Measurements from ENCODE around the gene FNDC8.
"Not testable (repeated sequence)": the region's sequence is repeated elsewhere in the genome, so short reads cannot be mapped to it uniquely, and the experiment has no call there.

The FNDC8 gene

DNA sequence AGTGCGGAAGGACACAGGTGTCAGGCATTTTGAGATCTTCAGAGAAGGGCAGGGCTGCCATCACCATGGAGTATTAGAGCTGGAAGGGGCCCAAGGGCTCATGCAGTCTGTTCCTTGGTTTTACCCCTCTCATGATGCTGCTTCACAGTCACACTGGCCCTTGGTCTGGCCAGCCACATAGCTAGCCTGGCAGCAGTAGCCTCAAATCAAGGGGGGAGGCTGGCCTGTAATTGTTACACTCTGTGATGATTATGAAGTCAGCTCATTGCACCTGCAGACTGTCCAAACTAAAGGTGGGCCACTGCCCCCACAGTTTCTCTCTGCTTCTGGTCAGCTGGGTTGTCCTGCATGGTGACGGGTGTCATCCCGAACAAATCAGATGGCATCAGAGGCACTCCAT is at the start of gene FNDC8:
FNDC8 (plus strand) TSS at position 301 of the 400 bp plus-strand sequence; CDS start at position 380, 79 bp downstream.
- FAIRE-seq = no peak

DNA sequence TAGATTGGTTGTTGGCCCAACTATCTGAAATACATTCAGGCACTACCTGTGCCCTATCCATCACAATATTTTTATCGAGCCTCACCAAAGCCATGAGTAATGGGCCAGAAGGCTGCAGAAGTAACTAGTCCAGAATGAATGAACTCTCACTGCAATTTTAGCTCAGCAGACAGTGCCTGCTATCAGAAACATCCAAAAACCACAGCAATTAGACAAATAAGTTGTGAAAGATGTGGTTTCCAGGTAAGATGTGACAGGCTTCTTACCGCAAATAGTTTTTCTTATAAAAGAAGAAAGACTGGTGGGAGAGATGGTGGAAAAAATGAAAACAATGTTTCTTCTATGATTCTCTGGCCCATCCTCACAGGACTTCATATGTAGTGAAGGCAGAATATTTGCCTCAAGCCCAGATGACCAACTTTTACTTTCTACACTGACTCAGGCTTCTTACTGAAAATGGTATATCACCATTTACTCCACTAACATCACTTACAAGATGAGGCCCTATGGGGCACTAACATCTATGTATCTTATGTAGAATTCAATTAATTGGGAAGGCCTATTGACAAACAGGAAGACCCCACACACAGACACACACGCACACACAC is 48.1 kb upstream of the FNDC8 start:
- no peak for FAIRE-seq

DNA sequence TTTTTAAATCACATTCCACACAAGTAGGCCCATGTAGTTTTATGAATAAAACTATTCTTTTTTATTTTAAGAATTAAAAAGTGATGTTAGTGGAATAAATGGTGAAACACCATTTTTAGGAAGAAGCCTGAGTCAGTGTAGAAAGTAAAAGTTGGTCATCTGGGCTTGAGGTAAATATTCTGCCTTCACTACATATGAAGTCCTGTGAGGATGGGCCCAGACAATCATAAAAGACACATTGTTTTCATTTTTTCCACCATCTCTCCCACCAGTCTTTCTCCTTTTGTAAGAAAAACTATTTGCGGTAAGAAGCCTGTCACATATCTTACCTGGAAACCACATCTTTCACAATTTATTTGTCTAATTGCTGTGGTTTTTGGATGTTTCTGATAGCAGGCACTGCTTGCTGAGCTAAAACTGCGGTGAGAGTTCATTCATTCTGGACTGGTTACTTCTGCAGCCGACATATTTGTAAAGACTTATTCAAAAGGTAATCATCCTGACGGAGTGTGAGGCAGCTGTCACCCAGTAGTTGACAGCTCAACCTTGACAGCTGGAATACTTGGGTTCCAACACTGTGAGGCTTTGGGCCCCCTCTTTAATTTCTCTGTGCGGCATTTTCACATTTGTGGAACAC is 47.3 kb upstream of the FNDC8 start:
- FAIRE-seq = no peak

DNA sequence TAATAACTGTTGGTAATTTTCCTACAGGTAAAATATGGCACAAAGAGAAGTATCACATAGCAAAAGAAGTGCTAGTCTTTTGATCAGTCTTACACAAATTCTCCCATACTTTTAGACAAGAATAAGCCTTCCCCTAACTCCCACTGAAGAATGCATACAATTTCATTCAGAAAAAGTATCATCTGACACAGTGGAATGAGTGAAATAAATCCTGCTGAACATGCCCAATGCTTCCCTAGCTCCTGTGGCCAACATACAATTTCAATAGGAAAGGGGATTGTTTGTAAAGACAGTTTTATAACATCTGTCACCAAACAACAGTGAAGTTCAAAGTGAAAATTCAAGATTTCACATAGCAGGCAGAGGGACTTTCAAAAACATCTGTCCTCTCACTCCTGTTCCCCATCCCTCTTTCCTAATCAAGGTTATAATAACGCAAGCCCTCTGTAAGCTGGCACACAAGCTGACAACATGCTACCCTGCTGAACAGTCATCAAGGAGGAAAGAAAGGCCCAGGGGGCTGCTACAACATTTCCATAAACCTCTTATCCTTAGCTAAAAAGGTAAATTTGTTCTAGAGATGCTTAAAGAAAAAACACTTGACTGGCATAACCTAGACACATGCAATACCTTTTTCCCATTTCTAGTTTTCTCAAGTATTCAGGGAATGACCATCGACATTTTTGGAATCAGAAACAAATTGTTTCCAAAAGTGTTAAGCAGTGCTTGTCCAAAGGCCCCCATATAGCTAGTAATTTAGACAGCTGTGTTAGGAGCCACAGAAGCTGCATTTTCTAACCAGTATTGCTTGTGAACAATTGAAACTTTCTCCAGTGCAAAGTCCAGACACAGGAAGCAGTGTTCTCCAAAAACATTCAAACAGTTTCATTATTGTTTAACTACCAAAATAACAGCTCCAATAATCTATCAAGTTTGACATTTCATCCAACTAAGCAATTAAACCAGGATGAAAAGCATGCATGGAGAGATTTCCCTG is 46.4 kb upstream of the FNDC8 start:
- no peak for FAIRE-seq

DNA sequence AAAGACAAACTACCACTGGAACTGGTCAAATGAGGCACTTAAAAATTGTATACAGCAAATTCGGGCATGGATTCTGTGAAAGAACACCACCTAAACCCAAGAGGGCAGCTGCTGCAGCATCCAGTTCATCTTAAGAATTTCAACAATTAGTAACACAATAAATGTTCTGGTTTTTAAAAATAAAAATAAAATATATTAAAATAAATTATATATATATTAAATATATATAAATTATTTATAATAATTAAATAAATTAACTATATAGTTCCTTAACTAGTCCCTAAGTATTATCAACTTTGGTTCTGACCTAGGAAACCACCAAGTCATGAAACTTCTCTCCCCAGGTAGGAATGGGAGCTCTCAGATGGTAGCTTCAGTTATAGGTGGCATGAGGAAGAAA is 44.5 kb upstream of the FNDC8 start:
- no peak for FAIRE-seq

DNA sequence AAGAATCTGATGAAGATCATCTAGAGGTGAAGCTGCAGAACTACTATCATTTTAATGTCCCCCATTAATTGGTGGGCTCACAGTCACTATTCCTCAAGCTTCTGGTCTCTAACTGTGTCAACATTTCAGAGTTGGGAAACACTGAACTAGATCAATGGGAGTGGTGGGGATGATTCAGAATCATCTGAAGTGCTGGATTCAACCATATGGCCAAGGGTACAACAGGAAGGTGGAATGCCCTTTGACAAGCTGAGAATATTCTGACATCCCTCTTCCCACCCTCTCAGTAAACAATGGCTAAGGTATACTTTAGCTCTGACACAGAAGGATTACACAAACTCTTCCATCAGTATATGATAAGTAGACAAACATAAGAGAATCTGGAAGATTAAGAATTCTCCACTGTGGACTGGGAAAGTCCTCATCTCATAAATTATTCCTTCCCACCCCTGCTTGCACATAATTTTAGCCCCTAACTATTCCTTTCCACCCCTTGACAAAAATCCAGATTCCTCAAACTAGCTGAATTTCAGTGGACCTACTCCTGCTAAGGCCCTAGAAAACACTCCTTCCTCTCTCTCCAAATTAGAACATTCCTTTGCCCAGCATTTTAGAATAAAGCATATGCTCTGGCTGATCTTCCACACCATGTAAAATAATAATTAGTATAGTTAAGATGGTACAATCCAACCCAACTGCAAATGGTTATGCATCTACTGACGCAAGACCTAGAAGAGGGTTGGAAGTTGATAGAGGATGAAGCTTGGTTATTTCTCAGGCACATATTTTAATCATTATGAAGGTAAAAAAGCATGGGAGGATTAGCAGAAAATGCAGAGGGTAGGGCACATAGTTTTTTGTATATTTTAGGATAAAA is 41.6 kb upstream of the FNDC8 start:
- FAIRE-seq = no peak

DNA sequence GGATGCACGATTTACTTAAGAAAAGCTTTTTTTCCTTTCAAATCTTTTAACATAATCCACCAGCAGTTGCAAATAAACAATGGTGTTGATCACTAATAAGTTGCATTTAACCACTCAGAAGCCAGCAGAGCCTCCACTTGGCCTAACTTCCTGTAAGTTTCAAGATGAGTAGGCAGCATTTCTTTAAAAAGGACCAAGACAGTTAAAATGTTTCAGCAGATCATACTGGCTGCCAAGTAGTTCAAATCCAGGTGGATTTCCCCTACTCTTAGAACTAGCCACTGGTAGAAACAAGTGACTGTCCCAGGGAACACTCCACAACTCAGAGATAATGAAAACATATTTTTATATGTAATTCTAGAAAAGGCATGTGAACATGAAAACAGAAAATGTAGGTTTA is 40.9 kb upstream of the FNDC8 start:
- no peak for FAIRE-seq

DNA sequence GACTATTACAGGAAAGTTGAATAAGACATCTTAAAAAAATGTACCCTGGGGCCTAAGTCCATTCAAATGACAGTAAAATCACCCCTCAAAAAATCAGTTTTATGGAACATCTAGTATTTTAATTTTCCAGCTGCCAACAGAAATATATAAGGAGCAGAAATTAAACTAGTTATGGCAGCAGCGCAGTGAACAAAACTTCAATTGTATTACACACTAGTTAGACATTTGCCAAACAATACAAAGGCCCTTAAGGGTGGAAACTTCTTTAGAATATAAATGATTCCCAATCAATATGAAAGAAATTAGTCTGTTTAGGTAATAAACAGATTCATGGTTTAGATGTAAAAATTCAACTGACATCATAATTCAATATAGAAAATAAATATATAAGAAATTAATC is 39.8 kb upstream of the FNDC8 start:
- no peak for FAIRE-seq

DNA sequence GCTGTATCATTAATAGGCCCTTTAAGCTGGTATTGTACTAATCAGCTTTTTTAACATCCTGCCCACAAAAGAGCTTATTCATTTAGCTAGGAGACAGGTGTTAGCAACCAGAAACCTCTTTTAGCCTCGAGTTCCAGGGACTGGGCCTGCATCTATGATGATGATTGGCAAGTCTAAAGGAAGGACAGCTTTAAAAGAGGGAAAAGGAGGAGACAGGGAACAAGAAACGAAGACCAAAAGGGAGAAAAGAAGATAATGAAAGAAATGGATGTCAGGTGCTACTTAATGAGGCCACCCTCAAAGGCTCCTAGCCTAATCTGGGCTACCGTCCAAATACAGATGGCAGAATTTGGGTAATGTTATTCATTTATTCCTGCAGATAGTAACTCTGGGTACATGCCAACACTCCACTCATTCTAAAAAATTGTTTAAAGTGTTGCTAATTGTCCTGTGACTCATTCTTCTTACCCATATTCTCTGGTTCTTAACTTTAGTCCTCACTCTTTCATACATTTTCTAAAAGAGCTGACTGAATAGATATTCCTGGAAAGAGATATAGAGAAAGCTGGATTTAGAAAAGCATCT is 39.2 kb upstream of the FNDC8 start:
- peak; percentile 62 for FAIRE-seq

DNA sequence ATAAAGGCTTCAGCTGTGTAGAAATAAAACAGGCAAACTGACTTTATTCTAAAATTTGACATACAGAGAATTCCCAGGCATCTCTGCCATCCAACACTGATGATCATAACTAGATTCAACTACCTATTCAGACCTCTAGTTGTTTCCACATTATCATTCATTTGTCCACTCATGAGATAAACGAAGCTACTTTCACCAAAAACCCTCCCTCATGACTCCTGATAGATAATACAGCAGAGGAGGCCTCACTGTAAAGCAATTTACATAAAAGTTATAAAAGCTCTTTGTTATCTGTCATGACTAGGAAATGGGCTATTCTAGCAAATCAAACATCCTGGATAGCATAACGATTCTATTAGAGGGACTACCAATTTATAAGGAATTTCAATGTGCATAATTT is 38.3 kb upstream of the FNDC8 start:
- FAIRE-seq = no peak

DNA sequence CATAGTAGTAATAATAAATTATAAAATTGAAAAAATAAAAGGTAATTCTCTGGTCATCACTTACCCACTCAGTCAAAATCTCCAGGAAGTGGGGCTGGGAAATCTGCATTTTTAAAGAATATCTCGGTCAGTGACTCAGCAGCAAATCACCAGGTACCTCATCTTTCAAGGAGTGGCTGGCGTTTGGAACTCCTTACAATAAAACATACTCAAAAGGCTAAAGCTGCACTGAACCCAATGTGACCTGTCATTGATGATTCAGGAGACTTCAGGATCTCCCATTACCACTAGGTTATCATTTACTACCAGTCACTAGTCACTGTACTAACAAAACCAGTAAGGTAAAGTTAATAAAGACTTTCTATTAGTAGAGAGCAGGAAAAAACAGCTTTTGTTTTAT is 36.4 kb upstream of the FNDC8 start:
- no peak for FAIRE-seq

DNA sequence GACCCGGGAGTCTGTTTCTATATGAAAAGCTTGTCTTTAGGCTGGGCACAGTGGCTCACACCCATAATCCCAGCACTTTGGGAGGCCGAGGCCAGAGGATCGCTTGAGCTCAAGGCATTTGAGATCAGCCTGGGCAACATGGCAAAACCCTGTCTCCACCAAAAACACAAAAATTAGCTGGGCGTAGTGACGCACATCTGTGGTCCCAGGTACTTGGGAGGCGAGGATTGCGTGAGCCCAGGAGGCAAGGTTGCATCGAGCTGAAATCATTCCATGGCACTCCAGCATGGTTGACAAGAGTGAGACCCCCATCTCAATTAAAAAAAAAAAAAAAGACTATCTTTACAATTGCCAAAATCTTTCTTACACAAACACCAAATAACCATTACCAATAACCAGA is 35.3 kb upstream of the FNDC8 start:
- no peak for FAIRE-seq

DNA sequence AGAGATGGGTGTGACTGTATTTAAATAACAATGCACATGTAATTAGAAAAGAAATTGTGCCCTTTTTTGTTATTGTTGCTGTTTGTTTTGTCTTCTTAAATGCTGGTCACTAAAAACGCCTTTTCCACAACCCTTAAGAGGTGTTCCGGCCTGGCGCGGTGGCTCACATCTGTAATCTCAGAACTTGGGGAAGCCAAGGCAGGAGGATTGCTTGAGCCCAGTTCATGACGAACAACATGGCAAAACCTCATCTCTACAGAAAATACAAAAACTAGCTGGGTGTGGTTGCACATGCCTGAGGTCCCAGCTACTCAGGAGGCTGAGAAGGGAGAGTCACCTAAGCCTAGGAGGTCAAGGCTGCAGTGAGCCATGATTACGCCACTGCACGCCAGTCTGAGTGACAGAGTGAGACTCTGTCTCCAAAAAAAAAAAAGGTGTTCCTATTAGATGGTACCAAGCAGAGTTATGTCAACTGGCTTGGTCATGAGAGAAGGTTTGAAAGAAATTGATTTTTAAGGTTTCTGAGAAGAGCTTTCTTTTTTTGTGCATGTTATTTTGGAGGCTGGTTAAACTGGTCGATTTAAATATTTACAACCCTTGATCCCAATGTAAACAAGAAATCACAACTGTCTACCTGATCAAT is 34.4 kb upstream of the FNDC8 start:
- no peak for FAIRE-seq

DNA sequence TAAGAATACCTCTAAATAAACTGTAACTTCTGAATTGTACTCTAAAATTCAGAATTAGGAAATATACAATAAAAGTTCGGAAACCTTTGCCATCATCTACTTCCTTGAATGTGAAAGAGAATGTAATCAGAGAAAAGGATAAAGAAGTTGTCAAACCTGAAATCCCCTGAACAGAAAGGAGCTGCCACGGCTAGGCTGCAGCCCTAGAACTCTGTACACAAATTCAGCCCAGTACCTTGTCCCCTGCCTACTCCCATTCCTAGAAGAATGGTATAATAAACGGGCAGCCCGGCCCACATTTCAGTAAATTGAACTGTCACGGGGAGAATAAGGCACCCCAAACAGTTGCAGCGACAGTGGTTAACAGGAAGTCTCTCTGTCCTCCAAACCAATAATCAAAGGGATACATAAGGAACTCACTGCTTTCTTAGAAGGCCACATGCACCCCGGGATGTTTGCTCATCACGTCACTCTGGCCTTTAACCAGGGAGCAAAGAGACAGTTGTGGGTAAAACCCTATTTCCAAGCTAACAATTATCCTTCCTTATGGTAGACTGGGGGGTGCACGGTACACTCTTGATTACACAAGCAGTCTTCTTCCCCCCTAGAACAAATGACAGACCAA is 33.6 kb upstream of the FNDC8 start:
- peak; percentile 13 for FAIRE-seq

DNA sequence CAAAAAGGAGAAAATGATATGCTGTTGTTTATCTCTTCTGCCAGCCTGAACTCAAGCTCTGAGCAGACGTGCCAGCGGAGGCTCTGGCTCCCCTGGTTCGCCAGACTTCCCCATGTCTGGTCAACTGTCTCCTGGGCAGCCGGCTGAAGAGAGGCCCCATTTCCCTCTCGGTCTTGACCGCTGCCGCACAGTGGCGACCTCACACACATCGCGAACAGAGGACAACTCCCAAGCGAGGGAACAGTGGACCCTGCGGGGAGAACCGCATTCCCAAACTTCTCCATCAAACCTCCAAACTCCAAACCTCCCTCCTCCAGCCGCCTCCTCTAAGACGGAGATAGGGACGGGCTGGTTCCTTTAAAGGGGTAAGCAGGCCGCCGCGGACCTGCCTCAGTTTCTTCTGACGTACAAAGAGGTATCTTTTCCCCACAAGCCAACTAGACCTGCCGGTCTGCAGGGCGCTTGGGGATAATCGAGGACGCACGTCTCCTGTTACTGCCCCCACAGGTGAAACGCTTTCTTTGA is 33.0 kb upstream of the FNDC8 start:
- FAIRE-seq = no peak

DNA sequence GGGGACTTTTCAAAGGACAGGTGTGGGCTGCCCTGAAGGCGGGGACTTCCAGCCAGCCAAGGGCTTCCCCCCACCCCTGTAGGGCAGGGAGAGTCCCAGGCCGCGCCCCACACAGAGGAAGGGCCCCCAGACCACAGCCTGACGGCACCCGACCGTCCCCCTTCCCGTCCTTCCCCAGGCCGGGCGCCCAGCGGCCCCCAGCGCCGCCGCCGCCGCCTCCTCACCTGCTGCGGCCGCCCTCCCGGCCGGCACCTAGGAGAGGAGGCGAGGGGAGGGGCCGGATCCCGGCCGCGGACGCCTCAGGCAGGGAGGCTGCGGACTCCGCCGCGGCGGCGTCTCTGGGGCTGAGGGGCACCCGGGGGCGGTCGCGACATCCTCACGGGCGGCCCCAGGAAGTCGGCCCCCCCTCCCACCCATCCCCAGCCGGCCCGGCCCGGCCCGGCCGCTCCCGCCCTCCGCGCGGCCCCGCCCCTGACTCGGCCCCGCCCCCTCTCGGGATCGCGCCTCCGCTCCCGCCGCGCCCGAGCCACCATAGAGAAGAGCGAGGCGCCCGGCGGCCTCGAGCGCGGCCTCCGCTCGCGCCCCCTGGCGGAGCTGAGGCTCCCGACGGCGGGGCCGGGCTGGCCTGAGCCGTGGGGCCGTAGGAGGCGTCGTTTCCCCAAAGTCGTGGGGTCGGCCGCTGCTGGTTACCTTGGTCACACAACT is 32.4 kb upstream of the FNDC8 start:
- FAIRE-seq = no peak

DNA sequence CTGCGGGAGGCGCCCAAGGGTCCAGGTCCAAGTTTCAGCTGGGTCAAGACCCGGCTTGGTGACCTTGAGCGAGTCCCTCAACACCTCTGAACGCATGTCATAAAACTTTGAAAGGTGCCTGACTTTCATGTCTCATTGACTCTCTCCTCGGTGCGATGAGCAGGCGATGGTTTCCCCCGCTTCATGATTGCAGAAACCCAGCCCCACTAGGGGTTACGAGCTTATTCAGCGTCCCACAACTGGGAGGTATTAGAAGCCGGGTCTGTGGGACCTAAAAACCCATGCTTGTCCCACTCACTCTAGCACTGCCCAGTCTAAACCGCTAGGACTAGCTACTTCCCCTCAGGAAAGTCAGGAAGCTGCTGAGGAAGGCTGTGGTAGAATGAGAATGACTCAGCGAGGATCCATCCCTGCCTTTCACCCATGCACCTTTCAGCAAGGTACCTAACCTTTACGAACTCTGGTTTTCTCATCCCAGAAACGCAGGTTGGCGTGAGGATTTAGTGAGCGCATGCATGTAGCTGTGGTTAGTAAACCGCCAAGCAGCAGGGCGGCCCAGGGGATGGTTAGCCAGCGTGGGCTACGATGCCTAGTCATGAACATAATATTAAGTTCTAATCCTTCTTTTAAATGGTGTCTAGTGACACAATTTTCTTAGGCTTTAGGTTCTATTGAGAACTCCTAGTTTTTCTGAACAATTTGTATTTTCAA is 31.7 kb upstream of the FNDC8 start:
- no peak for FAIRE-seq

DNA sequence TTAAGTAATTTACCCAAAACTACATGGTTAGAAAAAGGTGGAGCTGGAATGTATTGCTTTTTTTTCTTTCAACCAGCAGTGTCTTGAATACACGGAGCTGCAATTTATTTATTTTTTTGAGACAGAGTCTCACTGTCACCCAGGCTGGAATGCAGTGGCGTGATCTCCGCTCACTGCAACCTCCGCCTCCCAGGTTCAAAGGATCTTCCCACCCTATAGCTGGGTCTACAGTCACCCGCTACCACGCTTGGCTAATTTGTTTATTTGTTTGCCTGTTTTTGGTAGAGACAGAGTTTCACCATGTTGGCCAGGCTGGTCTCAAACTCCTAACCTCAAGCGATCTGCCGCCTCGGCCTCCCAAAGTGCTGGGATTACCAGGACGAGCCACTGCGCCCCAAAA is 30.7 kb upstream of the FNDC8 start:
- FAIRE-seq = not testable (repeated sequence)

DNA sequence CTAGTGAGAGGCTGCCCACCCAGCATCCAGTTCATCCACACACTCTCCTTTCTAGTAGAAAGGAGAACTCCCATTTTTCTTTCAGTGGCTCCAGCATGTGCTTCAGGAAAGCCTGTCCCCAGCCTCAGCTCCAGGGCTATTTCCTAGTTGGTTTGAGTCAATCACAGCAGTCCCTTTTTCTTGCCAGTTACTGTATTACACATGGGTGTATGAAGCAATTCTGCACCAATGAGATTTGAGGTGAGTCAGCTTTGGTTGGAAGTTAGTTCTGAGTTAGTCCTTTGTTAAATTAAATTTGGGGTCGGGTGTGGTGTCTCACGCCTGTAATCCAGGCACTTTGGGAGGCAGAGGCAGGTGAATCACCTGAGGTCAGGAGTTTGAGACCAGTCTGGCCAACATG is 26.5 kb upstream of the FNDC8 start:
- FAIRE-seq = no peak

DNA sequence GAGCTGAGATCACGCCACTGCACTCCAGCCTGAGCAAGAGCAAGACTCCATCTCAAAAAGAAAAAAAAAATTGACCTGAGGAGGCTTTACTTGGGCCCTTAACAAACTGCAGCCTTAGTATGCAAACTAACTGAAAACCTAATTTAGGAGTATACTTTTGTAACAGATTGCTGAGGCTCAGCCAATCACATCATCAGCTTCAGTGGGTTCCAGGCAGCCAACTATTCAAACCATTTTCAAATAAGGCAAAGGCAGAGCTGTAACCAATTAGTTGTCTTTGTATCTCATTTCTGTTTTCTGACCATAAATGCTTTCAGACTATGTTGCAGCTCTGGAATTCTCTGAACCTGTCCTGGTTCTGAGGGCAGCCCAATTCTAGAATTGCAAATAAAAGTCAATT is 25.7 kb upstream of the FNDC8 start:
- no peak for FAIRE-seq
